MM.1S (cell line): ENCODE measurements around the gene PEAR1.

Source experiments
- DNase-seq: peaks from one replicate; pipeline ENCODE4 v3.0.0-alpha.2; 2015
- H2AFZ ChIP-seq: fragments of 300-600 bp; sonication (generic); 2 replicates; pipeline ENCODE4 v1.6.0; 2016; ENCODE audit warnings: antibody characterized with exemption, low read length
- H3F3A ChIP-seq: fragments of 300-600 bp; sonication (generic); 2 replicates; pipeline ENCODE4 v1.6.1; 2016; ENCODE audit warnings: mild to moderate bottlenecking, antibody characterized with exemption, low read length, moderate library complexity, mixed read lengths; ENCODE audit not compliant: insufficient read depth
- H3K27ac ChIP-seq: fragments of 300-600 bp; sonication (generic); 2 replicates; pipeline ENCODE4 v1.5.1; 2016; ENCODE audit warnings: mild to moderate bottlenecking, low read length
- H3K27me3 ChIP-seq: fragments of 300-600 bp; sonication (generic); replicated peaks from 2 replicates; pipeline ENCODE4 v1.6.0; 2016; ENCODE audit warnings: low read length; ENCODE audit not compliant: insufficient read depth
- H3K36me3 ChIP-seq: fragments of 300-600 bp; sonication (generic); replicated peaks from 2 replicates; pipeline ENCODE4 v1.6.1; 2016; ENCODE audit warnings: mild to moderate bottlenecking, low read length, mixed read lengths; ENCODE audit not compliant: insufficient read depth
- H3K4me1 ChIP-seq: fragments of 300-600 bp; sonication (generic); 2 replicates; pipeline ENCODE4 v1.6.1; 2016; ENCODE audit warnings: low read length, mixed read lengths
- H3K4me2 ChIP-seq: fragments of 300-600 bp; sonication (generic); 2 replicates; pipeline ENCODE4 v1.6.0; 2016; ENCODE audit warnings: low read depth, low read length
- H3K4me3 ChIP-seq: fragments of 300-600 bp; sonication (generic); 2 replicates; pipeline ENCODE4 v1.5.1; 2016; ENCODE audit warnings: low read length, mixed read lengths
- H3K79me2 ChIP-seq: fragments of 300-600 bp; sonication (generic); 2 replicates; pipeline ENCODE4 v1.6.1; 2016; ENCODE audit warnings: mixed run types, low read length, mixed read lengths
- H3K9ac ChIP-seq: fragments of 300-600 bp; sonication (generic); 2 replicates; pipeline ENCODE4 v1.6.1; 2016; ENCODE audit warnings: low read length, mixed read lengths
- H3K9me2 ChIP-seq: fragments of 300-600 bp; sonication (generic); replicated peaks from 2 replicates; pipeline ENCODE4 v1.6.1; 2016; ENCODE audit warnings: mild to moderate bottlenecking, low read length, mixed read lengths; ENCODE audit not compliant: insufficient read depth
- H3K9me3 ChIP-seq: fragments of 300-600 bp; sonication (generic); replicated peaks from 2 replicates; pipeline ENCODE4 v1.6.1; 2016; ENCODE audit warnings: mild to moderate bottlenecking, low read length, mixed read lengths; ENCODE audit not compliant: insufficient read depth
- H4K20me1 ChIP-seq: fragments of 300-600 bp; sonication (generic); 2 replicates; pipeline ENCODE4 v1.6.1; 2016; ENCODE audit warnings: mild to moderate bottlenecking, low read length, moderate library complexity, mixed read lengths; ENCODE audit not compliant: insufficient read depth
- EZH2 ChIP-seq: fragments of 300-600 bp; sonication (generic); optimal IDR thresholded peaks from 2 replicates; pipeline ENCODE3; 2017; ENCODE audit warnings: low read depth, mild to moderate bottlenecking, antibody characterized with exemption, low read length, mixed read lengths
- EZH2phosphoT487 ChIP-seq: fragments of 300-600 bp; sonication (generic); IDR thresholded peaks from 2 replicates; pipeline ENCODE4 v1.6.1; 2018; ENCODE audit warnings: antibody characterized with exemption, low read length
- TF ChIP-seq, protein P1 (sequence below): fragments of 300-600 bp; sonication (generic); IDR thresholded peaks from 2 replicates; pipeline ENCODE4 v1.5.1; 2016; ENCODE audit warnings: antibody characterized with exemption, low read length, mixed read lengths

PEAR1 gene, protein sequence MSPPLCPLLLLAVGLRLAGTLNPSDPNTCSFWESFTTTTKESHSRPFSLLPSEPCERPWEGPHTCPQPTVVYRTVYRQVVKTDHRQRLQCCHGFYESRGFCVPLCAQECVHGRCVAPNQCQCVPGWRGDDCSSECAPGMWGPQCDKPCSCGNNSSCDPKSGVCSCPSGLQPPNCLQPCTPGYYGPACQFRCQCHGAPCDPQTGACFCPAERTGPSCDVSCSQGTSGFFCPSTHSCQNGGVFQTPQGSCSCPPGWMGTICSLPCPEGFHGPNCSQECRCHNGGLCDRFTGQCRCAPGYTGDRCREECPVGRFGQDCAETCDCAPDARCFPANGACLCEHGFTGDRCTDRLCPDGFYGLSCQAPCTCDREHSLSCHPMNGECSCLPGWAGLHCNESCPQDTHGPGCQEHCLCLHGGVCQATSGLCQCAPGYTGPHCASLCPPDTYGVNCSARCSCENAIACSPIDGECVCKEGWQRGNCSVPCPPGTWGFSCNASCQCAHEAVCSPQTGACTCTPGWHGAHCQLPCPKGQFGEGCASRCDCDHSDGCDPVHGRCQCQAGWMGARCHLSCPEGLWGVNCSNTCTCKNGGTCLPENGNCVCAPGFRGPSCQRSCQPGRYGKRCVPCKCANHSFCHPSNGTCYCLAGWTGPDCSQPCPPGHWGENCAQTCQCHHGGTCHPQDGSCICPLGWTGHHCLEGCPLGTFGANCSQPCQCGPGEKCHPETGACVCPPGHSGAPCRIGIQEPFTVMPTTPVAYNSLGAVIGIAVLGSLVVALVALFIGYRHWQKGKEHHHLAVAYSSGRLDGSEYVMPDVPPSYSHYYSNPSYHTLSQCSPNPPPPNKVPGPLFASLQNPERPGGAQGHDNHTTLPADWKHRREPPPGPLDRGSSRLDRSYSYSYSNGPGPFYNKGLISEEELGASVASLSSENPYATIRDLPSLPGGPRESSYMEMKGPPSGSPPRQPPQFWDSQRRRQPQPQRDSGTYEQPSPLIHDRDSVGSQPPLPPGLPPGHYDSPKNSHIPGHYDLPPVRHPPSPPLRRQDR

DNA sequence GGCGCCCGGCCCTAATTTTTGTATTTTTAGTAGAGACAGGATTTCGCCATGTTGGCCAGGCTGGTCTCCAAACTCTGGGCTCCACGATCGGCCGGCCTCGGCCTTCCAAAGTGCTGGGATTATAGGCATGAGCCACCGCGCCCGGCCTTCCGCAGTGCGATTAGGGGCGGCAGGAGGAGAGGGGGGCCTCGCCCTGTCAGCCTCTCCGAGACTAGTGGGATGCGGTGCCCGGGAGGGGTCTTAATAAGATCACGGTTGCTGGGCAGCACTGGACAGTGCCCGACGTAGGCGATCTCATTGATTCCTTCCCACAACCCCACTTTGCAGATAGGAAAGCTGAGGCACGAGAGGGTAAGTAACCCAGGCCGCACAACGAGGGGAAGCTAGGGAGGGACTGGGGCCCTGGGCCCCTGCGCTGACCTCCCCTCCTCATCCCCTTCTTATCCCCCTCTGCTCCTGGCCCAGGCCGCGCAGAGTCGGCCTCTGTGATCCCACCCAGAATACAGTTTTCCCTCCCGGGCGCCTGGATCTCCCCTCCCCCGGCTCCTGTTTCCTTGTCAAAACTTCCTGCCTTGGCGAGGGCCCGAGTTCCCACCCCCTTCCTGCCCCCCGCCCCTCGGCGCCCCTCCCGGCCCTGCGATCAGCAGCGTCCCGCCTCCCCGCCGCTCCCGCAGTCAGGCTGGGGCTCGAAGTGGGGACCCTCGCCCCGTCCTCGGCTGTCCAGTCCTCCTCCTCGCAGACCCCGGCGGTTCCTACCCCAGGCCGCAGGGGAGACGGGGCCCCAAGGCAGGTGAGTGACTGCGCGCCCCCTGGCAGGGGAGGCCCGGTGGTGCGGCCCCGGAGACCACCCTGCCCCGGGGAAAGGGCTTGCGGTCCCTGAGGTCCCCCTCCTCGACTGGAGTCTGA lies at the start of gene PEAR1:
PEAR1 (plus strand) TSS at position 671 of the 906 bp plus-strand sequence. CDS start 10,209 bp downstream, outside the sequence.
- no peaks in the 10 kb centered on the region for H3K9me2 ChIP-seq
- peaks cover 74% of the 10 kb centered on the region for H3K27me3 ChIP-seq
- no peak for TF ChIP-seq EZH2phosphoT487
- TF ChIP-seq EZH2: no peak
- TF ChIP-seq, protein P1, sequence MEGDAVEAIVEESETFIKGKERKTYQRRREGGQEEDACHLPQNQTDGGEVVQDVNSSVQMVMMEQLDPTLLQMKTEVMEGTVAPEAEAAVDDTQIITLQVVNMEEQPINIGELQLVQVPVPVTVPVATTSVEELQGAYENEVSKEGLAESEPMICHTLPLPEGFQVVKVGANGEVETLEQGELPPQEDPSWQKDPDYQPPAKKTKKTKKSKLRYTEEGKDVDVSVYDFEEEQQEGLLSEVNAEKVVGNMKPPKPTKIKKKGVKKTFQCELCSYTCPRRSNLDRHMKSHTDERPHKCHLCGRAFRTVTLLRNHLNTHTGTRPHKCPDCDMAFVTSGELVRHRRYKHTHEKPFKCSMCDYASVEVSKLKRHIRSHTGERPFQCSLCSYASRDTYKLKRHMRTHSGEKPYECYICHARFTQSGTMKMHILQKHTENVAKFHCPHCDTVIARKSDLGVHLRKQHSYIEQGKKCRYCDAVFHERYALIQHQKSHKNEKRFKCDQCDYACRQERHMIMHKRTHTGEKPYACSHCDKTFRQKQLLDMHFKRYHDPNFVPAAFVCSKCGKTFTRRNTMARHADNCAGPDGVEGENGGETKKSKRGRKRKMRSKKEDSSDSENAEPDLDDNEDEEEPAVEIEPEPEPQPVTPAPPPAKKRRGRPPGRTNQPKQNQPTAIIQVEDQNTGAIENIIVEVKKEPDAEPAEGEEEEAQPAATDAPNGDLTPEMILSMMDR: no peak
- peak within 1 kb of the TSS; percentile 40 for H3K4me2 ChIP-seq
- H3F3A ChIP-seq: no peaks in the 10 kb centered on the region
- H3K79me2 ChIP-seq: no peaks in the 10 kb centered on the region
- no peak within 1 kb of the TSS for H3K27ac ChIP-seq
- no peaks in the 10 kb centered on the region for H4K20me1 ChIP-seq
- no peak within 1 kb of the TSS for H3K9ac ChIP-seq
- H3K4me3 ChIP-seq: peak within 1 kb of the TSS; percentile 18; the same call in 1 of the 2 replicates
- no peak within 1 kb of the TSS for H2AFZ ChIP-seq
- DNase-seq: no peak
- no peaks in the 10 kb centered on the region for H3K9me3 ChIP-seq
- 0 out of 2 replicates have a peak, but pooled peaks cover 3% of the 10 kb centered on the region for H3K4me1 ChIP-seq
- no peaks in the 10 kb centered on the region for H3K36me3 ChIP-seq

DNA sequence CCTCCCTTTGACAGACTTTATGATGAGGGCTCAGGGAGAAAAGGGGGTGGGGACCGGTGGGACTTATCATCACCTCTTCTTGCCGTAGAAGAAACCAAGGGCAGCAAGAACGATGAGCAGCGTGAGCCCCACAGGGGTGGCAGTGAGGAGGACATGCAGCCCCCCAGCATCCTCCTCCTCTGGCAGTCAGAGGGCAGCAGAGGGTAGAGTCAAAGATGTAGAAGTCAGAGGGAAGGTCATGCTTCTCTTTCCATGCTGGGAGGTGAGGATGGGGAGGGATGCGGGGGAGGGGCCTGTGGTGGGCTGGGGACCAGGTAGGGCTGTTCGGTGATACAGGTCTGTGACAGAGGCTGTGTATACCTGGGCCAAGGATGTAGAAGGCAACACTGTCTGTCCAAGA lies 49.4 kb upstream of the PEAR1 start:
- no peak for TF ChIP-seq EZH2
- no peak for TF ChIP-seq EZH2phosphoT487
- TF ChIP-seq, protein P1: no peak
- DNase-seq: no peak
- no peaks in the 10 kb centered on the region for H3F3A ChIP-seq
- no peak overlapping the region for H3K9ac ChIP-seq
- no peaks in the 10 kb centered on the region for H3K4me1 ChIP-seq
- no peaks in the 10 kb centered on the region for H3K9me2 ChIP-seq
- no peaks in the 10 kb centered on the region for H3K79me2 ChIP-seq
- H3K4me3 ChIP-seq: no peak overlapping the region
- H3K4me2 ChIP-seq: no peak overlapping the region
- no peak overlapping the region for H3K27ac ChIP-seq
- H4K20me1 ChIP-seq: no peaks in the 10 kb centered on the region
- H3K27me3 ChIP-seq: peaks cover 73% of the 10 kb centered on the region
- H3K36me3 ChIP-seq: no peaks in the 10 kb centered on the region
- H3K9me3 ChIP-seq: no peaks in the 10 kb centered on the region
- no peak overlapping the region for H2AFZ ChIP-seq

DNA sequence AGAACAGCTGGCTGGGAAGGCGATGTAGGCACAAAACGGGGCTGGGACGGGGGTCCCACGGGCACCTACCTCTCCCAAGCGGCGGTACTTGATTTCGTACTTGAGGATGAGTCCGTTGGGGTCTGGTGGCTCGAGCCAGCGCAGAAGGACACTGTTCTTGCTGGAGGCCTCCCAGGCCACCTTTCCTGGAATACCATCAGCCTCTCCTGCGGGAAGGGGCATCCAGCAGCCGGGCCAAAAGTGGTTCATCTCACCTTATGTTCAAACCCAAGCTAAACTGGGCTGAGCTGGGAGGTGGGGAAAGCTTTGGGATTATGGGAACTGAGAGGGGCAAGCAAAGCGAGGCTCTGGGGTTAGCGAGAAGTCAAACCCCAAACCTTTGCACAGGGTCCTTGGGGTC lies 48.9 kb upstream of the PEAR1 start:
- Histone ChIP-seq H3K36me3 (no peaks in the 10 kb centered on the region), H4K20me1 (no peaks in the 10 kb centered on the region), H3K4me3 (no peak overlapping the region), H3F3A (no peaks in the 10 kb centered on the region), H3K27ac (no peak overlapping the region), H2AFZ (no peak overlapping the region), H3K9me3 (no peaks in the 10 kb centered on the region), H3K4me2 (0 out of 2 replicates have a peak overlapping the region, but pooled peaks have one; percentile 17), H3K4me1 (no peaks in the 10 kb centered on the region), H3K79me2 (no peaks in the 10 kb centered on the region), H3K9me2 (no peaks in the 10 kb centered on the region), H3K27me3 (peaks cover 69% of the 10 kb centered on the region), H3K9ac (no peak overlapping the region)
- no peak for DNase-seq
- TF ChIP-seq EZH2 (no peak), EZH2phosphoT487 (no peak)
- TF ChIP-seq, protein P1: no peak
